Stimulated activated naive CD8-positive, alpha-beta T cell treated with anti-CD3 and anti-CD28 coated beads, Interleukin-15, Interleukin-2, amounts not matched to agents 100 U/mL and 50 U/mL, for 24 hours (primary cell): Measurements from ENCODE around the gene KCTD8.
"Not testable (repeated sequence)": the region's sequence is repeated elsewhere in the genome, so short reads cannot be mapped to it uniquely, and the experiment has no call there.

ENCODE experiments used
- ATAC-seq: fragments of 150-1000 bp; cut with Tn5 transposase; one replicate; pipeline ENCODE4 v1.10.0; 2021
- DNase-seq: peaks from one replicate; pipeline ENCODE4 v3.0.0; 2021

The KCTD8 gene

GRCh38 chr4:44326741-44327140 is 121.9 kb downstream of the KCTD8 start:
- no peak for ATAC-seq
- DNase-seq: no peak

- ATAC-seq: no peak
- no peak for DNase-seq
Observed at GRCh38 chr4:44320833-44321232, 127.8 kb downstream of the KCTD8 start.

DNA sequence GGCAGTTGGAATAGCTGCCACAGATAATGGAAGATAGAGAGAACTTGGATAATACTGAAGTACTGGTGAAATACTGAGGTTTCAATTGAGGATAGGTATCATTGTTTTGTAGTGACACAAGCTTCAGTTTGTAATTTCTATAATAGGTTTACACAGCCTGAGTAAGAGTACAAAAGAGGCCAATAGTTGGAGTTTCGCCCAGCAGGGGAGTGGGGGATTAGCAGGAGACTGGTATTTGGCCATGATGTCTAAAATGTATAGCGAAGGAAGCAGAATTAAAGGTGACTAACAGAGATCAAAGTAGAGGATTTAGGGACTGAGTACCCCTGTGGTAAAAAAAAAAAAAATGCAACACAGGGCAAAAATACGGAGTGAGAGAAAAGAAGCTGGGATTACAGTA is 129.5 kb downstream of the KCTD8 start:
- ATAC-seq (no peak), DNase-seq (no peak)

GRCh38 chr4:44313702-44314101 is 134.9 kb downstream of the KCTD8 start:
- ATAC-seq: no peak
- no peak for DNase-seq

DNA sequence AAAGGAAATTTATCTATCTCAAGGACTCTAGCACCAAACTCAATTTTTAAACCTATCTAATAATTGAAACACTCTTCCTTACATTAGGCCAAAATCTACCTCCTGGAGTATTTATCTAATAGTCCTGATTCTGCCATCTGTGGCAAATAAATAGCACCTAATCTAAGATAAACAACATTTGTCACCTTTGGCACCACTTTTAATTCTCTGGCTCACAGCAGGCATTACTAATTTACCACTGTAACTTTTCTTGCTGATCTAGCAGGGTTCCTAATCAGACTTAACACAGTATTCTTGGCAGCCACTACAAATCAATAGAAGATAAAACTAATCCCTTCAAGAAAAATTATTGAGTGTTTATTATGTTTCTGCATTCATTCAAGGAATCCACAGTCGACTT is 161.1 kb downstream of the KCTD8 start:
- no peak for DNase-seq
- no peak for ATAC-seq

GRCh38 chr4:44279469-44279868 is 169.1 kb downstream of the KCTD8 start:
- DNase-seq (no peak), ATAC-seq (no peak)

DNA sequence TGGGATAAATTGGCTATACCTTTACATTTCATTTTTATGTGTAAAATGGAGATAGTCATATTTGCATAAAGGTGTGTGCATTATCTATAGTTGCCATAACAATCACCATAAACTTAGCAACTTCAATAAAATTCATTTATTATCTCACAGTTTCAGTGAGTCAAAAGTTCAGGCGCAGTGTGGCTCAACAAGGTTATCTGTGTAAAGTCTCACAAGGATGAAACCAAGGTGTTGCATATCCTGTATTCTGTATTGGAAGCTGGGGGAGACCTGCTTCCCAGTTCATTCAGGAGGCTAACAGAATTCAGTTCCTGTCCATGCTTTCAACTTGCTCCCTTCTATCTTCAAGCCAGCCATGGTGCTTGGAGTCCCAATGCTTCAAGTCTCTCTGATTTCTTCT is 169.5 kb downstream of the KCTD8 start:
- no peak for DNase-seq
- ATAC-seq: no peak

- ATAC-seq (no peak), DNase-seq (no peak)
Observed at GRCh38 chr4:44257461-44257860, 191.1 kb downstream of the KCTD8 start.

DNA sequence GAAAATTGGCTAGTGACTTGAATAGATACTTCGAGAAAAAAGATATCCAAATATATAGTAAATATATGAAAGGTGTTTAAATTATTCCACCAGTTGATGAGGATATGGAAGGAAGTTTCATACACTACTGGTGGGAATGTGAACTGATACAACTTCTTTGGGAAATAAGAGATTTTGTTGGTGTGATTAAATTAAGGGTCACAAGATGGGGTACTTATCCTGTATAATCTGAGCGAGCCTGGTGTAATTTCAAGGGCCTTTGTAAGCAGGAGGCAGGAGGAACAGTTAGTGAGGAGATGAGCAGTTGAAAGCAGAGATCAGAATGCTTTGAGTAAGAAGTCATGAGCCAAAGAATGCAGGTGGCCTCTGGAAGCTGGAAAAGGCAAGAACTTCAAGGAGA is 192.2 kb downstream of the KCTD8 start:
- no peak for DNase-seq
- no peak for ATAC-seq

GRCh38 chr4:44237643-44238042 is 211.0 kb downstream of the KCTD8 start:
- no peak for ATAC-seq
- no peak for DNase-seq

DNA sequence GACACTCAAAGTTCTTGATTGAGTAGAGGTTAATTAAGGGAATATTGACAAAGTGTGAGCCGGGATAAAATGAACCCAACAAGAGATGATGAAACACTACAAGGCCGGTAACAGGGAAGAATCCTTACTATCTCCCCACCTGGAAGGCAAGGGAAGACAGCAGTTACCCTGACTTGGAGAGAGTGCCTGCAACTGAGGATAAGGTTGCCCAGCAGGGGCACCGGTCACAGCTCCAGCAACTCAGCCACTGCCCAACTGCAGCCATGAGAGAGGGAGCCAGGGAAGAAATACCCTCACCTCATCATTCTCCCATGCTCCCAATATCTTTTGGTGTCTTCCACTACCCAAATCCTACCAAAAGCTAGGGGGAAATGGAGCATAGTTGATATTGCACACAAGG is 212.7 kb downstream of the KCTD8 start:
- DNase-seq (no peak), ATAC-seq (no peak)

DNA sequence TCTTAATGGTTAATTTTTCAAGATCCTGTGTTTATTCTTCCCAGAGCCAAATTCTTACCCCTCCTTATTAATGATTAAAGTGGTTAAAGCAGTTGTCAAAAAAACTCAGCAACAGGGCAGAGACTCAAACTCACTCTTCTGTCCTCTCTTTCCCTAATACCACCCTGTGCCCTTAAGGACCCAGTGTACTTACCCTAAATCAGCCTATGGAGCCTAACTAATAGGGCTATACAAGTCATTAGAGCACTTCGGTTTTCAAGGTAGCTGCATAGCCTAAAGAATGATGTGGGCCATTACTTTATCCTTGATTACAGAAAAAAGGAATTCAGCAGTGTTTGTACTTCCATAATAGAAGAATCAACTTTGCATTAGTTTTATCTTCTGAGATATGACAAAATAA is 216.3 kb downstream of the KCTD8 start:
- no peak for ATAC-seq

DNA sequence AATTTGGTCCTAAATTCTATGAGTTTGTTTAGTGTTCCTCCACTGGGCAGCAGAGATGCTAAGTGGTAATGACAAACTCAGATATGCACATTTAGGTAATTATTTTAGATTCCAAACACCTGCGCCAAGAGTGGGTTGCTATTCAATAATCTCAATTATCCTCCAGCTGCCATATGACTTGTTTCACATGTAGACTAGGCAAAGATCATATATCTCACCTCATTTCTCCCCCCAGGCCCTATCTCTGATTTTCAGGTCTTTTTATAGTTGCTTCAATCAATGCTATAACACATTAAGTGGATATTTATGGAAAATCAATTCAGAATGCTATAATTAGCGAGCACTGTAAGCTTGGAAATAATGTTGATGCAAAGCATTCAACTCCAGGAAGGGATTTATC is 217.6 kb downstream of the KCTD8 start:
- ATAC-seq (no peak), DNase-seq (no peak)

More for the DNA sequence above, 216.3 kb downstream of the KCTD8 start:
- no peak for DNase-seq

DNA sequence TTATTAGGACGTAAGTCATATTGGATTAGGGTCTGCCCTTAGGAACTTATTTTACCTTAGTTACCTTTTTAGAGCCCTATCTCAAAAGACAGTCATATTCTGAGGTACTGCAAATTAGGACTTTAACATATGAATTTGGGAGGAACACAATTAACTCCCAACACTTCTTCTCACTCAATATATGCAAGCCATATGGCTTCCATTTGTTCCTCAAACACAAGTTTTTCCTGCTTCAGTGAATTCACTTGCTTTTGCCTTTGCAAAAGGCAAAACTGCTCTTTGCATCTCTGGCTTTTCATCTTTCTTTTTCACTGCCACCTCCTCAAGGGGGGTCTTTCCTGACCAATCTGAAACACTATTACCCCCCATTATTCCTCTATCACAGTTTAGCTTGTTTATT is 220.3 kb downstream of the KCTD8 start:
- ATAC-seq: no peak
- no peak for DNase-seq

DNA sequence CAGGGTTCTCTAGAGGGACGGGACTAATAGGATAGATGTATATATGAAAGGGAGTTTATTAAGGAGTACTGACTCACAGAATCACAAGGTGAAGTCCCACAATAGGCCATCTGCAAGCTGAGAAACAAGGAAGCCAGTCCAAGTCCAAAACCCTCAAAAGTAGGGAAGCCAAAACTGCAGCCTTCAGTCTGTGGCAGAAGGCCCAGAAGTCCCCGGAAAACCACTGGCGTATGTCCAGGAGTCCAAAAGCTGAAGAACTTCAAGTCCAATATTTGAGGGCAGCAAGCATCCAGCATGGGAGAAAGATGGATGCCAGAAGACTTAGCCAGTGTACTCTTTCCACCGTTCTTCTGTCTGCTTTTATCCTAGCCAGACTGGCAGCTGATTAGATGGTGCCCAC is 227.2 kb downstream of the KCTD8 start:
- DNase-seq: no peak
- ATAC-seq: no peak

DNA sequence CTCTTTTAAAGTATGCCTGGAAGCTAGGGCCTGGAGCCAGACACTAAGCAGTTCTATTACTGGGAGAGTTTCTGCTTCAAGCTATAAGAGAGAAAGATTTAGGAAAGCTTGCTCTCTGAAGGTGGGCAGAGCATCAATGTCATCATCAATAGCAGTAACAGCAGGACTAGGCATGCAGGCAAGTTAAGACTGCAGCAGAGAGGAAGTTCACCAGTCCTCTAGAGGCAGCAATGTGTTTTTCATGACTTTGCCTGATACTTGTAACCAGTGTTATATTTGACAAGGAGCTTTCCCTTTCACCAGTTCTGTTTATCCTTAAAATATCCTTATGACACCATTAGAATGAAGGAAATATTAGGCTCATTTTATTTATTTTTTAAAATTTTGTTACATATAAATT is 237.9 kb downstream of the KCTD8 start:
- DNase-seq: no peak
- ATAC-seq: no peak

DNA sequence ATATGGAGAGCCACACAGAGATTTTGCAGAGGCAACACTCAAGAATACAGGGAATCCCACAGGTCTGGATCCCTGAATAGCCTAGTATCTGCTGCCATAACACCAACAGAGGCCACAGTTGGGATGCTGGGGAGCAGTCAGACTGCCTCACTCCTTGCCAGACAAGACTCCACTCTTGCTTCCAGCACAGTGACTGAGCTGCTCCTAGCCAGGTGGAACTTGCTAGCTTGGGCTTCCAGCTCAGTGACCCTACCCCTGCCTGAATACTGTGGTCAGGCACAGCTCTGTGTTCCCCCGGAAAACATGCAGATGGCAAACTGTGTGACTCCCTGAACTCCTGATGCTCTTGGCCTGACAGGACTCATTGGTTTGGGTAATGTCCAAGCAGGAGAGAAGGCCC is 251.8 kb downstream of the KCTD8 start:
- ATAC-seq (no peak), DNase-seq (no peak)

- DNase-seq (no peak), ATAC-seq (no peak)
Observed at GRCh38 chr4:44194365-44194764, 254.2 kb downstream of the KCTD8 start.

DNA sequence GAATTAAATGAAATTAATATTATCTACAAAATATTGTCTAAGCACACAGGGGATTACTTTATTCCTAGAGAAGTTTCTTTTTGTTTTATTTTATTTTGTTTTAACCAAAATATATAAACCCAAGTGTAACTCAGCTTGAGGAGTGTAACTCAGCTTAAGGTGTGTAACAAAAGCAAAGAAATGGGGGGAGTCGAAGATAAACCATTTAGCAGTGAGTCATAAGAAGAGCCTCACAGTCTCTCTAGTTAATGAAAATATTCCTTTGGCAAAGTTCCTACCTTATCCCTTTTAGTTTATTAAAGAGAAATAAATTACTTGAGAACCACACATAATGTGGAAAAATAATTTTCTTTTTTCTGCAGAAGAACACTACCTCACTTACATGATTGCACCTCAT is 261.8 kb downstream of the KCTD8 start:
- ATAC-seq (no peak), DNase-seq (no peak)

- DNase-seq (no peak), ATAC-seq (no peak)
Observed at GRCh38 chr4:44186096-44186849, 262.3 kb downstream of the KCTD8 start.

GRCh38 chr4:44181491-44182349 is 266.9 kb downstream of the KCTD8 start:
- DNase-seq, ATAC-seq: not testable (repeated sequence)

DNA sequence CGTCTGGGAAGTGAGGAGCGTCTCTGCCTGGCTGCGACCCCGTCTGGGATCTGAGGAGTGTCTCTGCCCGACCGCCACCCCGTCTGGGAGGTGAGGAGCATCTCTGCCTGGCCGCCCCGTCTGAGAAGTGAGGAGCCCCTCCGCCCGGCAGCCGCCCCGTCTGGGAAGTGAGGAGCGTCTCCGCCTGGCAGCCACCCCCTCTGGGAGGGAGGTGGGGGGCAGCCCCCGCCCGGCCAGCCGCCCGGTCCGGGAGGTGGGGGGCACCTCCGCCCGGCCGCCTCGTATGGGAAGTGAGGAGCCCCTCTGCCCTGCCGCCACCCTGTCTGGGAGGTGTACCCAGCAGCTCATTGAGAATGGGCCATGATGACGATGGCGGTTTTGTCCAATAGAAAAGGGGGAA is 280.8 kb downstream of the KCTD8 start:
- DNase-seq, ATAC-seq: not testable (repeated sequence)

DNA sequence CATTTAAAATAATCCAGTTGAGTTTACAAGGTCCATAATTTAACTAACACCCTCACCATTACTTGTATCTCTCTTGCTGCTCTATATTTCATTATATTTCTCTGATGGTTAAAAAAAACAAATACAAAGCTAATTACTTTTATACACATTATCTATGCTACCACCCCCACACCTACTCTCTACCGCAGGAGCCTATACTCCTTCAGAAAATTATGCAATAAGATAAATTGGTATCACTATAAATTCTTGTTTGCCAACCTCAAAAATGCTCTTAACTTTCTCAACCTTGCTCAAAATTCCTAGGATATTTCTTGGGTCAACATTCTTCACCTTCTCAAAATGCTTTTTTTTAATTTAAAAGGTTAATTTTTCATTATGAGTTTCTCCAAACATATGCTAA is 282.7 kb downstream of the KCTD8 start:
- ATAC-seq (no peak), DNase-seq (no peak)
